ENCODE data around the gene CORO2B.

GRCh38 chr15:68721886-68722285 lies 143.1 kb downstream of the CORO2B start:
- TF ChIP-seq CTCF (IDR thresholded peaks at IDR 0.05) (no peak), EP300 (IDR thresholded peaks at IDR 0.05) (no peak), POLR2A (IDR thresholded peaks at IDR 0.05) (no peak), POLR2AphosphoS5 (IDR thresholded peaks at IDR 0.05) (no peak)
